ENCODE results near the gene UHRF2. TPM values are rescaled to one million over a fixed set of nuclear protein-coding genes. Genes with fewer than 3 reads are reported as not detected.

The UHRF2 gene
- total RNA-seq, 1 experiment from 2014 or later, result 39.0 TPM

DNA sequence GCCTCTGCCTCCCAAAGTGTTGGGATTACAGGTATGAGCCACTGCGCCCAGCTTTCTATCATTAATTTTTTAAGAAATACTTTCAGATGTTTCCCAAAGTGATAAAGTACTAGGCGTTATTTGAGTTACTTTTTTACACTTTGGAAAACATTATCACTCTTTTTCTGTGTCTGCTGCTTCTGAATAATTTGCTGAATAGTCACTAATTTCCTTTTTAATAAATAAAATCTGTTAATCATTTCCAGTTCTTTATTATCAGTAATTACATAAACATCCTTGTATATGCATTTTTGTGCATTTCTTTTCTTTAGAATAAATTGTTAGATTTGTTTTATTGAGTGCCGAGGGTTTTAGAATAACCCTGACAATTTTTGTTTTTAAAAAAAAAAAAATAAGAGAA, 48.6 kb downstream of the UHRF2 start:
- ChIA-PET CTCF (no interaction called here), POLR2A (no interaction called here)
- Mint-ChIP-seq H3K27me3 (ENCODE audit: low read depth) (no peaks in the 10 kb centered on the region), H3K4me1 (peaks cover under 1% of the 10 kb centered on the region), H3K9me3 (peaks cover 12% of the 10 kb centered on the region), H3K27ac (no peak overlapping the region), H3K36me3 (peaks cover 14% of the 10 kb centered on the region), H3K4me3 (no peak overlapping the region)
- ATAC-seq (no peak), DNase-seq (ENCODE audit: low spot score) (no peak)
- TF ChIP-seq, protein P1, sequence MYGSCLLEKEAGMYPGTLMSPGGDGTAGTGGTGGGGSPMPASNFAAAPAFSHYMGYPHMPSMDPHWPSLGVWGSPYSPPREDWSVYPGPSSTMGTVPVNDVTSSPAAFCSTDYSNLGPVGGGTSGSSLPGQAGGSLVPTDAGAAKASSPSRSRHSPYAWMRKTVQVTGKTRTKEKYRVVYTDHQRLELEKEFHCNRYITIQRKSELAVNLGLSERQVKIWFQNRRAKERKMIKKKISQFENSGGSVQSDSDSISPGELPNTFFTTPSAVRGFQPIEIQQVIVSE (CRISPR knock-in tag; IDR thresholded peaks at IDR 0.05; ENCODE audit: borderline replicate concordance), result no peak
- no peak for TF ChIP-seq SMAD3 (CRISPR knock-in tag; IDR thresholded peaks at IDR 0.05; ENCODE audit: borderline replicate concordance)

DNA sequence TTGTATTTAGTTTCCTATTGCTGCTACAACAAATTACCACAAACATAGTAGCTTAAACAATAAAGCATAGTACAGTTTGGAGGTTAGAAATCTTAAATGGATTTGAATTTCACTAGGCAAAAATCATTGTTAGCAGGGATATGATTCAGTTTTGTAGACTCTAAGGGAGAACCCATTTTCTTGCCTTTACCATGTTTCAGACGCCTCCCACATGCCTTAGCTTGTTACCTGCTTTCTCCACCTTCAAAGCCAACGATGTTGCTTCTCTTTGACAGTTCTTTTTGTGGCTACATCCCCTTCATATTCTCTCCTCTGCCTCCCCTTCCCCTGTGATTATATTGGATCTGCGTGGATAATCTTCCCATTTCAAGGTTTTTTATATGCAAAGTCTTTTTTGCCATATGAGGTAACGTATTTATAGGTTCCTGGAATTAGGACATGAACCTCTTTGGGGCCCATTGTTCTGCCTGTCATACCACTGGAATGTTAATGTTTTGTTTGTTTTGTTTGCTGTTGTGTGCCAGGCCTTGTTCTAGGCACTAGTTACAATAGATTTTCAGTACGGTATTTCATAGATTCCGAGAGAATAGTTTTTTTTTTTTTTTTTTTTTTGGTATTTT, 54.1 kb downstream of the UHRF2 start:
- ATAC-seq, result no peak
- Mint-ChIP-seq H3K4me1 (peaks cover 10% of the 10 kb centered on the region), H3K4me3 (no peak overlapping the region), H3K27ac (no peak overlapping the region), H3K36me3 (no peaks in the 10 kb centered on the region), H3K27me3 (ENCODE audit: low read depth) (no peaks in the 10 kb centered on the region), H3K9me3 (no peaks in the 10 kb centered on the region)
- CTCF ChIA-PET, result interaction anchor here (0.6 kb wide), 1 partner anchor 58 kb away, joined by 3 read pairs; no protein-coding TSS in a partner anchor
- no peak for TF ChIP-seq OVOL2 (CRISPR knock-in tag; IDR thresholded peaks at IDR 0.05; ENCODE audit: borderline replicate concordance)
- TF ChIP-seq ZBTB21 (CRISPR knock-in tag; IDR thresholded peaks at IDR 0.05; ENCODE audit: borderline replicate concordance), result no peak
- no peak for TF ChIP-seq GABPB1 (CRISPR knock-in tag; IDR thresholded peaks at IDR 0.05)
- no peak for TF ChIP-seq ATF1 (CRISPR knock-in tag; IDR thresholded peaks at IDR 0.05)
- DNase-seq (ENCODE audit: low spot score), result no peak
- POLR2A ChIA-PET, result interaction anchor here (0.5 to 0.6 kb wide), 2 partner anchors 41 to 106 kb away, joined by 3 to 4 read pairs; no protein-coding TSS in a partner anchor

DNA sequence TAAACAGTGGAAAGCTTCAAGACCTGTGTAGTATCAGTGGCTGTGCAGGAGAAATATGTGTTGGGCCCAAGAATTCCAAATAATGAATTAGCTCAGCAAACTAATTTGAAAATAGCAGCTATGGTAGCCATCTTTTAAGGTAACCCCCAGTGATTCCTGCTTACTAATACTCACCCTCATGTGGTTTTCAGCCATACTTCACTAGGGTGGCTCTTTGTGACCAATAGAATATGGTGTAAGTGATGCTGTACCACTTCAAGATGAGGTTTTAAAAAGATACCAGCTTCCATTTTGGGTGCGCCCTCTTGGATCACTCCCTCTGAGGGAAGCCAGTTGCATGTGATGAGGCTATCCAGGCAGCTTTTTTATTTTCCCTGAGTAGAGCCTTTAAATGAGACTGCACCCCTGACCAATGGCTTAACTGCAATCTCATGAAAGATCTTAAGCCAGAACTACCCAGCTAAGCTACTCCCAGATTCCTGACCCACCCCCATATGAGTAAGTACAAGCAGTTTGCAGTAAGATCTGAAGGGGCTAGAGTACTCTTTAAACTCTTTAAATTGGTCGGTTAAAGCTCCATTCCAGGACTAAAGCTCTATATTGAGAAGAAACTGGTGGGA, 58.3 kb downstream of the UHRF2 start:
- DNase-seq (ENCODE audit: low spot score) (no peak), ATAC-seq (no peak)
- Mint-ChIP-seq H3K4me1 (peaks cover 22% of the 10 kb centered on the region), H3K9me3 (no peaks in the 10 kb centered on the region), H3K36me3 (no peaks in the 10 kb centered on the region; the same call in 1 of the 2 replicates), H3K27me3 (ENCODE audit: low read depth) (no peaks in the 10 kb centered on the region), H3K27ac (no peak overlapping the region), H3K4me3 (no peak overlapping the region)
- ChIA-PET POLR2A (no interaction called here), CTCF (interaction anchor here (1.2 kb wide), 1 partner anchor 59 kb away, joined by 3 read pairs; the partner anchor contains the start of gene UHRF2)
- no peak for TF ChIP-seq SMAD3 (CRISPR knock-in tag; IDR thresholded peaks at IDR 0.05; ENCODE audit: borderline replicate concordance)
- no peak for TF ChIP-seq IRF2 (CRISPR knock-in tag; IDR thresholded peaks at IDR 0.05; ENCODE audit: borderline replicate concordance, low read depth)
- TF ChIP-seq ZNF416 (CRISPR knock-in tag; IDR thresholded peaks at IDR 0.05), result no peak
- no peak for TF ChIP-seq NFYB (CRISPR knock-in tag; conservative IDR thresholded peaks at IDR 0.05; ENCODE audit: low read depth)
- no peak for TF ChIP-seq ZNF219 (CRISPR knock-in tag; IDR thresholded peaks at IDR 0.05; ENCODE audit: borderline replicate concordance)
- TF ChIP-seq CBFB (CRISPR knock-in tag; IDR thresholded peaks at IDR 0.05; ENCODE audit: low read depth), result no peak

DNA sequence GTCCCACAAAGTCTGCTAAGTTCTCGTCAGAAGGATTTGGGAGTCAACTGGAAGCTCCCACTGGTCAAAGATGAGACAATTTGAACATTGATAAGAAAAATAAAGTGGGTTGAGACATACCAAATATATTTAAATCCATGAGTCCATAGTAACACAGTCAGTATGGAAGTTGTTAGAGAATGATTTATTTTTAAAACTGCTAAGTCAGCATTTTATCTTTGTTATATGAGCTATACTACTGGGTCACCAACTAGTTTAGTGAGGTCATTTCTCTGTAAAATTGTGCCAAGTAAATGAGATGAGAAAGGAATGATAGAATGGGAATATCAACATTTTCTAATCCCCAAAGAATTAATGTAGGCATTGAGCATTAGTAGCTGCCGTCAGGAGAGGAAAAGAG, 60.2 kb downstream of the UHRF2 start:
- no peaks in the 10 kb centered on the region for H3K9me3 Mint-ChIP-seq
- no peak overlapping the region for H3K27ac Mint-ChIP-seq
- peaks cover 14% of the 10 kb centered on the region for H3K4me1 Mint-ChIP-seq
- H3K36me3 Mint-ChIP-seq, result no peaks in the 10 kb centered on the region; the same call in 1 of the 2 replicates
- ChIA-PET CTCF (interaction anchor here (0.8 kb wide), 1 partner anchor 15 kb away, joined by 4 read pairs; no protein-coding TSS in a partner anchor), POLR2A (no interaction called here)
- no peak for DNase-seq (ENCODE audit: low spot score)
- no peak overlapping the region for H3K4me3 Mint-ChIP-seq
- ATAC-seq, result no peak
- H3K27me3 Mint-ChIP-seq (ENCODE audit: low read depth), result no peaks in the 10 kb centered on the region
- TF ChIP-seq, protein P2, sequence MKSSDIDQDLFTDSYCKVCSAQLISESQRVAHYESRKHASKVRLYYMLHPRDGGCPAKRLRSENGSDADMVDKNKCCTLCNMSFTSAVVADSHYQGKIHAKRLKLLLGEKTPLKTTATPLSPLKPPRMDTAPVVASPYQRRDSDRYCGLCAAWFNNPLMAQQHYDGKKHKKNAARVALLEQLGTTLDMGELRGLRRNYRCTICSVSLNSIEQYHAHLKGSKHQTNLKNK (CRISPR knock-in tag; IDR thresholded peaks at IDR 0.05), result no peak
- TF ChIP-seq, protein P3, sequence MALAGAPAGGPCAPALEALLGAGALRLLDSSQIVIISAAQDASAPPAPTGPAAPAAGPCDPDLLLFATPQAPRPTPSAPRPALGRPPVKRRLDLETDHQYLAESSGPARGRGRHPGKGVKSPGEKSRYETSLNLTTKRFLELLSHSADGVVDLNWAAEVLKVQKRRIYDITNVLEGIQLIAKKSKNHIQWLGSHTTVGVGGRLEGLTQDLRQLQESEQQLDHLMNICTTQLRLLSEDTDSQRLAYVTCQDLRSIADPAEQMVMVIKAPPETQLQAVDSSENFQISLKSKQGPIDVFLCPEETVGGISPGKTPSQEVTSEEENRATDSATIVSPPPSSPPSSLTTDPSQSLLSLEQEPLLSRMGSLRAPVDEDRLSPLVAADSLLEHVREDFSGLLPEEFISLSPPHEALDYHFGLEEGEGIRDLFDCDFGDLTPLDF (CRISPR knock-in tag; IDR thresholded peaks at IDR 0.05), result no peak
- TF ChIP-seq MYBL2 (CRISPR knock-in tag; IDR thresholded peaks at IDR 0.05) (no peak), ZNF219 (CRISPR knock-in tag; IDR thresholded peaks at IDR 0.05; ENCODE audit: borderline replicate concordance) (no peak), MXD4 (CRISPR knock-in tag; IDR thresholded peaks at IDR 0.05; ENCODE audit: borderline replicate concordance) (no peak), FOXK1 (CRISPR knock-in tag; IDR thresholded peaks at IDR 0.05) (no peak), NR3C1 (CRISPR knock-in tag; conservative IDR thresholded peaks at IDR 0.05; ENCODE audit: low read depth) (no peak)
- TF ChIP-seq, protein P4, sequence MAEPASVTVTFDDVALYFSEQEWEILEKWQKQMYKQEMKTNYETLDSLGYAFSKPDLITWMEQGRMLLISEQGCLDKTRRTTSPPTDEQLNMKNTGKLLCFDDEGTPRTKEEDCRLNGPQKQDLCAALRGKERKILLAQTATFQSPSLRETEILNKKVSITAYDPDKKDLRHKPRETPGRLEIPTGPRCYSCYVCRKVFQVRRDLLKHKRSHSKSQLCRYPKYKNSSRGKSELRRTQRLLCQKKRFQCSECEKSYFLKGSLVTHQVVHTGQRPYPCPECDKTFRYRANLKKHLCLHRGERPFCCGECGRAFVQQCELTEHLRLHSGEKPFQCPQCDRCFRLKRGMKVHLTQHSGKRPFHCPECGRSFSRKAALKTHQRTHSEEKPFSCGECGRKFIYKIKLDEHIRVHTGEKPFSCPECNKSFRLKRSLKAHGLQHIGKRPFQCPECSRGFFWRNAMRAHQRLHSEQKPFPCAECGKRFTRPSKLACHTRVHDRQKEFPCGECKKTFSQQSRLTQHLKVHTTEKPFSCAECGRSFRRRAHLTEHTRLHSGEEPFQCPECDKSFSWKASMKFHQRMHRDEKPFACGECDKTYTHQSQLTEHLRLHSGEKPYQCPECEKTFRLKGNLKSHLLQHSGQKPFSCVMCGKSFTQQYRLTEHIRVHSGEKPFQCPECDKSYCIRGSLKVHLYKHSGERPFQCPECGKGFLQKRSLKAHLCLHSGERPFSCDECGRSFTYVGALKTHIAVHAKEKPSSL (CRISPR knock-in tag; conservative IDR thresholded peaks at IDR 0.05), result no peak
- TF ChIP-seq, protein P5, sequence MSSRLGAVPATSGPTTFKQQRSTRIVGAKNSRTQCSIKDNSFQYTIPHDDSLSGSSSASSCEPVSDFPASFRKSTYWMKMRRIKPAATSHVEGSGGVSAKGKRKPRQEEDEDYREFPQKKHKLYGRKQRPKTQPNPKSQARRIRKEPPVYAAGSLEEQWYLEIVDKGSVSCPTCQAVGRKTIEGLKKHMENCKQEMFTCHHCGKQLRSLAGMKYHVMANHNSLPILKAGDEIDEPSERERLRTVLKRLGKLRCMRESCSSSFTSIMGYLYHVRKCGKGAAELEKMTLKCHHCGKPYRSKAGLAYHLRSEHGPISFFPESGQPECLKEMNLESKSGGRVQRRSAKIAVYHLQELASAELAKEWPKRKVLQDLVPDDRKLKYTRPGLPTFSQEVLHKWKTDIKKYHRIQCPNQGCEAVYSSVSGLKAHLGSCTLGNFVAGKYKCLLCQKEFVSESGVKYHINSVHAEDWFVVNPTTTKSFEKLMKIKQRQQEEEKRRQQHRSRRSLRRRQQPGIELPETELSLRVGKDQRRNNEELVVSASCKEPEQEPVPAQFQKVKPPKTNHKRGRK (CRISPR knock-in tag; IDR thresholded peaks at IDR 0.05; ENCODE audit: borderline replicate concordance), result no peak
- TF ChIP-seq, protein P6, sequence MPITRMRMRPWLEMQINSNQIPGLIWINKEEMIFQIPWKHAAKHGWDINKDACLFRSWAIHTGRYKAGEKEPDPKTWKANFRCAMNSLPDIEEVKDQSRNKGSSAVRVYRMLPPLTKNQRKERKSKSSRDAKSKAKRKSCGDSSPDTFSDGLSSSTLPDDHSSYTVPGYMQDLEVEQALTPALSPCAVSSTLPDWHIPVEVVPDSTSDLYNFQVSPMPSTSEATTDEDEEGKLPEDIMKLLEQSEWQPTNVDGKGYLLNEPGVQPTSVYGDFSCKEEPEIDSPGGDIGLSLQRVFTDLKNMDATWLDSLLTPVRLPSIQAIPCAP (CRISPR knock-in tag; IDR thresholded peaks at IDR 0.05), result no peak
